Keratinocyte (primary cell): ENCODE measurements around the gene MOG.

Source experiments
- EZH2 ChIP-seq: IDR thresholded peaks from one replicate; pipeline ENCODE4 v1.6.1; 2012; ENCODE audit warnings: inconsistent platforms, mild to moderate bottlenecking, low read length, moderate library complexity
- TF ChIP-seq, protein P1 (sequence below), 3 experiments: IDR thresholded peaks in 1 of 3; conservative IDR thresholded peaks in 1 of 3; optimal IDR thresholded peaks in 1 of 3; 2 replicates in 2 of 3; 3 replicates in 1 of 3; pipeline versions ENCODE3 to v1.5.1; 2011; ENCODE audit warnings: low read length in 3 of 3, mild to moderate bottlenecking in 3 of 3, moderate library complexity in 2 of 3, control low read depth in 1 of 3, inconsistent platforms in 1 of 3; ENCODE audit not compliant: insufficient read depth in 2 of 3; ENCODE audit errors: extremely low read depth in 1 of 3

- TF ChIP-seq, protein P1, sequence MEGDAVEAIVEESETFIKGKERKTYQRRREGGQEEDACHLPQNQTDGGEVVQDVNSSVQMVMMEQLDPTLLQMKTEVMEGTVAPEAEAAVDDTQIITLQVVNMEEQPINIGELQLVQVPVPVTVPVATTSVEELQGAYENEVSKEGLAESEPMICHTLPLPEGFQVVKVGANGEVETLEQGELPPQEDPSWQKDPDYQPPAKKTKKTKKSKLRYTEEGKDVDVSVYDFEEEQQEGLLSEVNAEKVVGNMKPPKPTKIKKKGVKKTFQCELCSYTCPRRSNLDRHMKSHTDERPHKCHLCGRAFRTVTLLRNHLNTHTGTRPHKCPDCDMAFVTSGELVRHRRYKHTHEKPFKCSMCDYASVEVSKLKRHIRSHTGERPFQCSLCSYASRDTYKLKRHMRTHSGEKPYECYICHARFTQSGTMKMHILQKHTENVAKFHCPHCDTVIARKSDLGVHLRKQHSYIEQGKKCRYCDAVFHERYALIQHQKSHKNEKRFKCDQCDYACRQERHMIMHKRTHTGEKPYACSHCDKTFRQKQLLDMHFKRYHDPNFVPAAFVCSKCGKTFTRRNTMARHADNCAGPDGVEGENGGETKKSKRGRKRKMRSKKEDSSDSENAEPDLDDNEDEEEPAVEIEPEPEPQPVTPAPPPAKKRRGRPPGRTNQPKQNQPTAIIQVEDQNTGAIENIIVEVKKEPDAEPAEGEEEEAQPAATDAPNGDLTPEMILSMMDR (optimal IDR thresholded peaks at IDR 0.05 in 1 of 3, IDR thresholded peaks at IDR 0.05 in 1 of 3, conservative IDR thresholded peaks at IDR 0.05 in 1 of 3; ENCODE audit: extremely low read depth in 1 of 3, insufficient read depth in 2 of 3, low read length in 3 of 3): no peak
- TF ChIP-seq EZH2: no peak
These were observed 26.6 kb upstream of the MOG start for GRCh38 chr6:29630315-29630714.
